ENCODE results near the gene NUDT5. TPM values are rescaled to one million over a fixed set of nuclear protein-coding genes. Genes with fewer than 3 reads are reported as not detected.
"Not testable (repeated sequence)": the region's sequence is repeated elsewhere in the genome, so short reads cannot be mapped to it uniquely, and the experiment has no call there.

The NUDT5 gene
- total RNA-seq, 1 experiment from 2014 or later = 83.8 TPM

GRCh38 chr10:12228851-12229250 lies 33.2 kb upstream of the NUDT5 start:
- Mint-ChIP-seq H3K4me3 (ENCODE audit: low read depth, unreplicated experiment) (no peak overlapping the region), H3K27me3 (ENCODE audit: unreplicated experiment) (no peaks in the 10 kb centered on the region), H3K4me1 (ENCODE audit: low read depth, unreplicated experiment) (no peaks in the 10 kb centered on the region), H3K9me3 (ENCODE audit: low read depth, unreplicated experiment) (no peaks in the 10 kb centered on the region), H3K36me3 (ENCODE audit: insufficient read depth, unreplicated experiment) (peaks cover 35% of the 10 kb centered on the region), H3K27ac (ENCODE audit: unreplicated experiment) (no peak overlapping the region)
- intact Hi-C loops (cut with micrococcal nuclease; ENCODE audit: unreplicated experiment) = no loop called here
- CTCF ChIA-PET = no interaction called here
- no peak for DNase-seq
- no TSS peak for BruUV-seq (replicated peaks)
- no peak for TF ChIP-seq CTCF (IDR thresholded peaks at IDR 0.05; ENCODE audit: unreplicated experiment)

GRCh38 chr10:12226438-12226837 lies 30.7 kb upstream of the NUDT5 start:
- CTCF ChIA-PET; H3K27me3 Mint-ChIP-seq (ENCODE audit: unreplicated experiment); H3K4me1 Mint-ChIP-seq (ENCODE audit: low read depth, unreplicated experiment); DNase-seq; BruUV-seq (replicated peaks); intact Hi-C loops (cut with micrococcal nuclease; ENCODE audit: unreplicated experiment); H3K27ac Mint-ChIP-seq (ENCODE audit: unreplicated experiment); H3K4me3 Mint-ChIP-seq (ENCODE audit: low read depth, unreplicated experiment); H3K9me3 Mint-ChIP-seq (ENCODE audit: low read depth, unreplicated experiment): not testable (repeated sequence)
- peaks cover 41% of the 10 kb centered on the region for H3K36me3 Mint-ChIP-seq (ENCODE audit: insufficient read depth, unreplicated experiment)

- H3K4me3 Mint-ChIP-seq (ENCODE audit: low read depth, unreplicated experiment) = no peak overlapping the region
- DNase-seq = no peak
- H3K4me1 Mint-ChIP-seq (ENCODE audit: low read depth, unreplicated experiment) = no peaks in the 10 kb centered on the region
- no peak for TF ChIP-seq CTCF (IDR thresholded peaks at IDR 0.05; ENCODE audit: unreplicated experiment)
- intact Hi-C loops (cut with micrococcal nuclease; ENCODE audit: unreplicated experiment) = no loop called here
- H3K36me3 Mint-ChIP-seq (ENCODE audit: insufficient read depth, unreplicated experiment) = peaks cover 46% of the 10 kb centered on the region
- no peaks in the 10 kb centered on the region for H3K27me3 Mint-ChIP-seq (ENCODE audit: unreplicated experiment)
- CTCF ChIA-PET = no interaction called here
- no peaks in the 10 kb centered on the region for H3K9me3 Mint-ChIP-seq (ENCODE audit: low read depth, unreplicated experiment)
- no TSS peak for BruUV-seq (replicated peaks)
- no peak overlapping the region for H3K27ac Mint-ChIP-seq (ENCODE audit: unreplicated experiment)
These were observed 29.8 kb upstream of the NUDT5 start for GRCh38 chr10:12225444-12225843.

GRCh38 chr10:12221323-12222298 lies 25.9 kb upstream of the NUDT5 start:
- peak; percentile 17 for DNase-seq
- intact Hi-C loops (cut with micrococcal nuclease; ENCODE audit: unreplicated experiment) = no loop called here
- Mint-ChIP-seq H3K27me3 (ENCODE audit: unreplicated experiment) (no peaks in the 10 kb centered on the region), H3K9me3 (ENCODE audit: low read depth, unreplicated experiment) (no peaks in the 10 kb centered on the region), H3K36me3 (ENCODE audit: insufficient read depth, unreplicated experiment) (peaks cover 68% of the 10 kb centered on the region), H3K4me3 (ENCODE audit: low read depth, unreplicated experiment) (no peak overlapping the region), H3K4me1 (ENCODE audit: low read depth, unreplicated experiment) (no peaks in the 10 kb centered on the region), H3K27ac (ENCODE audit: unreplicated experiment) (peak overlapping the region; percentile 72)
- no TSS peak for BruUV-seq (replicated peaks)
- no peak for TF ChIP-seq CTCF (IDR thresholded peaks at IDR 0.05; ENCODE audit: unreplicated experiment)
- CTCF ChIA-PET = no interaction called here

- Mint-ChIP-seq H3K36me3 (ENCODE audit: insufficient read depth, unreplicated experiment) (peaks cover 63% of the 10 kb centered on the region), H3K4me3 (ENCODE audit: low read depth, unreplicated experiment) (no peak overlapping the region), H3K4me1 (ENCODE audit: low read depth, unreplicated experiment) (no peaks in the 10 kb centered on the region), H3K9me3 (ENCODE audit: low read depth, unreplicated experiment) (no peaks in the 10 kb centered on the region), H3K27me3 (ENCODE audit: unreplicated experiment) (no peaks in the 10 kb centered on the region), H3K27ac (ENCODE audit: unreplicated experiment) (no peak overlapping the region)
- DNase-seq = no peak
- CTCF ChIA-PET = no interaction called here
- BruUV-seq (replicated peaks) = no TSS peak
- no peak for TF ChIP-seq CTCF (IDR thresholded peaks at IDR 0.05; ENCODE audit: unreplicated experiment)
- intact Hi-C loops (cut with micrococcal nuclease; ENCODE audit: unreplicated experiment) = no loop called here
These were observed 23.3 kb upstream of the NUDT5 start for GRCh38 chr10:12218991-12219390.

Data from Calu3 (cell line).